GM23338 (cell line): Measurements from ENCODE around the gene MGAT5.

Experiments used
- EZH2 ChIP-seq: fragments of 200-600 bp; sonication (generic); IDR thresholded peaks from one replicate; pipeline ENCODE4 v1.8.0; 2017; ENCODE audit warnings: antibody characterized with exemption, mild to moderate bottlenecking, low read depth; ENCODE audit not compliant: unreplicated experiment
- POLR2AphosphoS5 ChIP-seq: IDR thresholded peaks from 2 replicates; pipeline ENCODE4 v1.6.1; 2016; ENCODE audit warnings: antibody characterized with exemption, low read depth
- TF ChIP-seq, protein P1 (sequence below), 2 experiments: fragments of 200-600 bp in 1 of 2; sonication (generic) in 1 of 2; conservative IDR thresholded peaks; 2 replicates each; pipeline versions ENCODE4 v1.5.1 to v1.6.1; 2016 to 2017; ENCODE audit warnings: antibody characterized with exemption in 2 of 2, low read depth in 2 of 2, mild to moderate bottlenecking in 2 of 2, moderate library complexity in 1 of 2

- TF ChIP-seq EZH2 (no peak), POLR2AphosphoS5 (no peak)
- TF ChIP-seq, protein P1, sequence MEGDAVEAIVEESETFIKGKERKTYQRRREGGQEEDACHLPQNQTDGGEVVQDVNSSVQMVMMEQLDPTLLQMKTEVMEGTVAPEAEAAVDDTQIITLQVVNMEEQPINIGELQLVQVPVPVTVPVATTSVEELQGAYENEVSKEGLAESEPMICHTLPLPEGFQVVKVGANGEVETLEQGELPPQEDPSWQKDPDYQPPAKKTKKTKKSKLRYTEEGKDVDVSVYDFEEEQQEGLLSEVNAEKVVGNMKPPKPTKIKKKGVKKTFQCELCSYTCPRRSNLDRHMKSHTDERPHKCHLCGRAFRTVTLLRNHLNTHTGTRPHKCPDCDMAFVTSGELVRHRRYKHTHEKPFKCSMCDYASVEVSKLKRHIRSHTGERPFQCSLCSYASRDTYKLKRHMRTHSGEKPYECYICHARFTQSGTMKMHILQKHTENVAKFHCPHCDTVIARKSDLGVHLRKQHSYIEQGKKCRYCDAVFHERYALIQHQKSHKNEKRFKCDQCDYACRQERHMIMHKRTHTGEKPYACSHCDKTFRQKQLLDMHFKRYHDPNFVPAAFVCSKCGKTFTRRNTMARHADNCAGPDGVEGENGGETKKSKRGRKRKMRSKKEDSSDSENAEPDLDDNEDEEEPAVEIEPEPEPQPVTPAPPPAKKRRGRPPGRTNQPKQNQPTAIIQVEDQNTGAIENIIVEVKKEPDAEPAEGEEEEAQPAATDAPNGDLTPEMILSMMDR (conservative IDR thresholded peaks at IDR 0.05; ENCODE audit: low read depth in 2 of 2): no peak
Measured at GRCh38 chr2:134368009-134368817, 114.3 kb downstream of the MGAT5 start.
